NOMO-1 treated with dmso at 0.1 percent for 144 hours (cell line): Measurements from ENCODE around the gene HADHA.
"Not testable (repeated sequence)": the region's sequence is repeated elsewhere in the genome, so short reads cannot be mapped to it uniquely, and the experiment has no call there.

Source experiments
- DNase-seq: peaks from one replicate; lab custom pipeline; 2025; ENCODE audit not compliant: unreplicated experiment; lab: John Stamatoyannopoulos, UW

Gene HADHA

GRCh38 chr2:26176279-26176615 is 68.2 kb downstream of the HADHA start:
- DNase-seq: no peak

GRCh38 chr2:26175466-26176278 is 68.8 kb downstream of the HADHA start:
- DNase-seq: no peak

DNA sequence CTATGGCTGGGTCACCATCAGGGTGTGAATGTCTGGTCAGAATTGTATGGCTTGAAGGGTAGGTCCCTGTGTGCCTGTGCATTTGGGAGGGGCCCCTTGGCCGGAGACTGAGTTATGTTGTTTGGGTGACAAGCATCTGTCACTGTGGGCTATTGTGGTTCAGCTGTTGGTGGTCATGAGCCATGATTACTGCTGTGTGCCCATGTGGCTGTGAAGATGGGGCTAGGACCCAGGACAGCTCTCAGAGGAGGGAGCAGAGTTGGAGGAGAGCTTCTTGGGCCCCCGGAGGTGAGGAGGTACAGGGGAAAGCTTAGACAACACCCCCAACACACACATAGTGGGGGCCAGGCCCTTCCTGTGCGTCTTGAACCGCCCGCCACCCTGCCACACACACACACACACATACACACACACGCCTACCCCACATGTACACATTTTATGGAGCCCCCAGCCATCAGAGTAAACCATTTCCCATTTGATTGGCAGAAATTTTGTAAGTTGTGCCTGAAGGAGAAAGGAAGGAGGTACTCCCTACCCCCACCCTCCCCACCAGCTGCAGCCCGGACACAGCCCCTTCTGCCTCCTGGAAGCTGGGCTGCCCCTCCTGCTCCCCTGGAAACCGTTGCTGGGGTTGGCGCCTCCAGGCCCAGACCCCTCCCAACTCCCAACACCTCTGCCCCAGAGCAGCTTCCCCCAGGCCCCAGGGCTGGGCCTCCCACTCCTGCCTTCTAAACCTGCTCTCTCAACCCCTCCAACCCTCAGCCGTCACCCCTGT is 69.6 kb downstream of the HADHA start:
- no peak for DNase-seq

DNA sequence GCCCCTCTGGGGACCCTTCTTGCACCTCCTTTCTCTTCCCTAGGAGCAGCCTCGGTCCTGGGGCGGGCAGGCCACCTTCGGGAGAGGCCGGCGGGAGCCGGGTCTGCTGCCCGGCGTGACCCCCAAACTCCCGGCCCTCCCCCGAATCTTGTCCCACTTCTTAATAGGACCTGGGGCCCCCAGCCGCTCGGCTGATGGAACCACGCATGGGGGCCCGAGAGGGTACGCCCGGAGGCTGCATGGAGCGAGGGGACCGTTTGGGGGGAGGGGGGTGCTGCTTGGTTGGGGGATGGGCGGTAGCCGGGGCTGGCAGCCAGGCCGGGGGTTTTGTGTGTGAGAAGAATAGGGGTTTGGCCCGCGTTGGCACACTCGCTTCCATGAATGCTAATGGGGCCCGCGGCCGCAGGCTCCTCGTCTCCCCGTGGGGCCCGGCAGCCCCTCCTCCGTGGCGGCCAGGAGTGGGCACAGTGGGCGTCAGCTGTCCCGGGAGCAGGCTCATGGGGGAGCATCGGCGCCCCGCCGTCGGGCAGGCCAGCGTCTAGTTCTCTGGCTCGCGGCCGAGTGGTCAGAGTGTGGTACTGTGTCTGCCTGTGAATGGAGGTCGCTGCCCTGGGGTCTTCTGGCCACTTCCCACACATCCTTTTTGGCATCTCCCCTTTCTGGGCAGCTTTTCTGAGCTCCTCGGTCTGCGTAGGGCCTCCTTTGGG is 70.5 kb downstream of the HADHA start:
- no peak for DNase-seq

GRCh38 chr2:26172871-26173775 is 71.3 kb downstream of the HADHA start, which contains the start of gene GAREM2:
GAREM2 (plus strand) TSS chr2:26173088; CDS start chr2:26173221, 133 bp downstream.
- no peak for DNase-seq

DNA sequence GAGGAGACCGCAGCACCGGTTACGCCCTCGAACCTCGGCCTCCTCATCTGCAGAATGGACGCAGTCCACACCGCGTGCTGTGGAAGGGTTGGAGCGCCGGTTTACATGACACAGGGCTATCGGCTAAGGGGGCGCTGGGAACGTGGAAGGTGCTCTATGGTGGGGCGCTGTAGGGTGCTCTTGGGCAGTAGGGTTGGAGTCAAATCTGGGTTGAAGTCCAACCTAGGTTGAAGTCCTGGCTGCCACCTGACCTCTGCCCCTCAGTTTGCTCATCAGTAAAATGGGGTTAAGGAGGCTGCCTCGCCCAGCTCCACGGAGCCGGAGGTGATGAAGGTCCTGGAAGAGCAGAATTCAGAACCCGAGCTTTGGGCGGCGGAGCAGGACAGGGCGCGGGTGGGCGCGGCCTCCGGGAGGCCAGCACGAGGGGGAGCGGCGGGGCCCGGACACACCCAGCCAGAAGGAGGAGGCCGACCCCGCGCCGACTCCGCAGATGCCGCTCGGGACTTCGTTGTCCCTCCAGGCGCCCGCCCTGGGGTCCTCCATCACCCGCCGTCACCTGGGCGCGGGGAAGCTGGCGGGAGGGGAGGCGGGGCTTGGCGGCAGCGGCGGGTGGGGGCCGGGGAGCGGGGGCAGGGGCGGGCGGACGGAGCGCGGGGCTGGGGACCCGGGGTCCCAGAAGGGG is 72.1 kb downstream of the HADHA start:
- no peak for DNase-seq

- DNase-seq: no peak
These were observed 73.6 kb downstream of the HADHA start for GRCh38 chr2:26170795-26171194.

DNA sequence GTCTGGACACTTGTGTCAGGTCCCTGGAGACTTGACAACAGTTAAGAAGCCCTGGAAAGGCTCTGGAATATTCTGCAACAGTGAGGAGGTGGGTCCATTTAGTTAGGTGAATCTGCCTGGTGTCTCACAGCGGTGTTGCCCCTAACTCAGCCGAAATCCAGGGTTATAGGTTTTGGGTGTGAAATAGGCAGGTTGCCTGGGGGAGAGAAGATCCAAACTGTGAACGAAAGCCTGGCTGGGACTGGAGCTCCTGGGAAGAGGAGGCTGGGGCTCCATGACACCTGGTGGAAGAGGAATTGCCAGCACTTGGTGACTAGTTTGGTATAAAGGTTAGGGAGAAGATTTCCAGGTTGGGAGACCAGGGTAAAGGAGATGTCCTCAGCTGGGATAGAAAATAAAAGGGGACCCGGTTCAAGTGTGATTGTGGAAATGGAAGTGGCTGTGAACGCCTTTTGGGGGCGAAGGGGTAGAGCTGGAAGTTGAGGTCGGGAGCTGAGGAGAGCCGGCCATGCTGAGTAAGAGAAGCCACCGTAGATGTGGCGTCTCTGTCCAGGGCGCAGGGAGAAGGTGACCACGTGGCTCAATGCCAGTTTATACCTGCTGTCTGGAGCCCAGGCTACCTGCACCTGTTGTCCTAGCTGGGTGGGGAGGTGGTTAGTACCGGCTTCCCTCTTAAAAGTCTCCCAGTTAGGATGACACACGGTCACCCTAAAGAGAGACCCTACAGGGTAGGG is 74.6 kb downstream of the HADHA start:
- DNase-seq: no peak

- no peak for DNase-seq
These were observed 75.2 kb downstream of the HADHA start for GRCh38 chr2:26169226-26169625.

GRCh38 chr2:26168785-26169184 is 75.6 kb downstream of the HADHA start:
- DNase-seq: no peak

- not testable (repeated sequence) for DNase-seq
These were observed 77.9 kb downstream of the HADHA start for GRCh38 chr2:26166541-26166940.

GRCh38 chr2:26165403-26165802 is 79.0 kb downstream of the HADHA start:
- no peak for DNase-seq

DNA sequence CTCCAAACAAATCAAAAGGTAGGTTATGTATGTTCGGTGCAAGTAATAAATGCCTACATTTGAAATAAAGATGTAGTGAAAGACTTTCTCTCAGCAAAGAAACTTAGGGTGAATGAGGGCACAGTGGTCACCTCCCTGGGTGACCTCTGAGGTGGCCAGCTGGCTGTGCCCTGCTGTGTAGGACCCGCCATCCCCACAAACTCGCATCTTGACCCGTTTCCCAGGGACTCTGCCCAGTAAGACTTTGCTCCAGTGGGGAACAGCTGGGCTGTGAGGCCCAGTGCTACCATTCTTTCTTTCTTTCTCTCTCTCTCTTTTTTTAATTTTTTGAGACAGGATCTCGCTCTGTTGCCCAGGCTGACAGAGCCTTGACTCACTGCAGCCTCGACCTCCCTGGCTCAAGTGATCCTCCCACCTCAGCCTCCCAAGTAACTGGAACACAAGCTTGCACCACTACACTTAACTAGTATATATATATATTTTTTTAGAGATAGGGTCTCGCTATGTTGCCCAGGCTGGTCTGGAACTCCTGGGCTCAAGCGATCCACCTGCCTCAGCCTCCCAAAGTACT is 79.7 kb downstream of the HADHA start:
- no peak for DNase-seq

DNA sequence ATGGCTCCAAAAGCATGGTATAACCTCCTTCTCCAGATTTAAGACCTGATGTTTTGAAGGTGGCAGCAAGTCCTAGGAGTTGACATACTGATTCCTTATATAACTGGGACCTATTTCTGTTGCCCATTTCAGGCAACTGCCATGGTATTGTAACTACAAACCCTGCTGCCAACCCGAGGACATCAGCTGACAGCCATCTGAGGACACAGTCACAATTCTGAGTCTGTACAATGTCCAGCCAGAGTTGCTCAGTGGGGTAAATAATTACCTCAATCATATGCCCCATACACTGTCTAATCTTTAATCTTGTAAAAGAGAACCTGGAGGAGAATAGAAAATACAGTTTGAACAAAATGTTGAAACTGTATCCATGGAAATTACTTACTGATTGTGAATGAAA is 80.2 kb downstream of the HADHA start:
- no peak for DNase-seq

DNA sequence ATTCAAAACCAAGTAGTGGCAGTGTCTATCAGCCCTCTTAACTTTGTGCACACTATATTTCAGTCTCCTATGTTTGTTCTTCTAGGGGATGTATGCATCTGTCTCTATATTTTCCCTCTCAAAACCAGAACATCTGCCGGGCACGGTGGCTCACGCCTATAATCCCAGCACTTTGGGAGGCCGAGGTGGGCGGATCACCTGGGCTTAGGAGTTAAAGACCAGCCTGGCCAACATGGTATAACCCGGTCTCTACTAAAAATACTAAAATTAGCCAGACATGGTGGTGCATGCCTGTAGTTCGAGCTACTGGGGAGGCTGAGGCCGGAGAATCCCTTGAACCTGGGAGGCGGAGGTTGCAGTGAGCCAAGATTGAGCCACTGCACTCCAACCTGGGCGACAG is 81.5 kb downstream of the HADHA start:
- no peak for DNase-seq

- no peak for DNase-seq
These were observed 82.5 kb downstream of the HADHA start for GRCh38 chr2:26161926-26162325.

DNA sequence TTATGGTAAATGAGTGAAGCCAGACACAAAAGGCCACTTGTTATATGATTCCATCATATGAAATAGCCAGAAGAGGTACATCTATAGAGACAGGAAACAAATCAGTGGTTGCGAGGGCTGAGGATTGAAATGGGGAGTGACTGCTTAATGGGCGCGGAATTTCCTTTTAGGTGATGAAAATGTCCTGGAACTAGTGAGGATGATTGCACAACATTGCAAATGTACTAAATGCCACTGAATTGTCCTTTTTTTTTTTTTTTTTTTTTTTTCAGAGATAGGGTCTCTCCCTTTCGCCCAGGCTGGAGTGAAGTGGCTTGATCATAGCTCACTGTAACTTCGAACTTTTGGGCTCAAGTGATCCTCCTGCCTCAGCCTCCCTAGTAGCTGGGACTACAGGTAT is 86.9 kb downstream of the HADHA start:
- no peak for DNase-seq

DNA sequence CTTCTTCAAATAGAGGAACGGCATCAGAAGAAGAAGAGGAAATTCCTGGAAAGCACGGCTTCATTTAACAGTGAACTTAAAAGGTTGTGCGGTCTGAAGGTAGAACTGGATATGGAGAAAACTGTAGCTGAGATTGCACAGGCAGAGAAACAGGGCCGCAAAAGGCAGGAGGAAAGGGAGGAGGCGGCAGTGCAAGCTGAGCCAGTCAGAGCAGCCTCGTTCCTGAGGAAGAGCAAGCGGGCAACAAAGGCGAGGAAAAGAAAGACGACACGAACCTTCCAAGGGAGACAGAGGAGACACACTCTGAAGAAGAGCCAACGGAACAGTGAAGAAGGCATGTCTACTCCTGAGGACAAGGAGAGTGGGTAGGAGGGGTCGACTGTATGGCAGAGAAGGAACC is 94.2 kb downstream of the HADHA start:
- no peak for DNase-seq

GRCh38 chr2:26148501-26148900 is 95.9 kb downstream of the HADHA start:
- no peak for DNase-seq
